ENCODE results near the gene IGLON5. TPM values are rescaled to one million over a fixed set of nuclear protein-coding genes. Genes with fewer than 3 reads are reported as not detected.

IGLON5 gene
- total RNA-seq, 1 donor, result not detected

DNA sequence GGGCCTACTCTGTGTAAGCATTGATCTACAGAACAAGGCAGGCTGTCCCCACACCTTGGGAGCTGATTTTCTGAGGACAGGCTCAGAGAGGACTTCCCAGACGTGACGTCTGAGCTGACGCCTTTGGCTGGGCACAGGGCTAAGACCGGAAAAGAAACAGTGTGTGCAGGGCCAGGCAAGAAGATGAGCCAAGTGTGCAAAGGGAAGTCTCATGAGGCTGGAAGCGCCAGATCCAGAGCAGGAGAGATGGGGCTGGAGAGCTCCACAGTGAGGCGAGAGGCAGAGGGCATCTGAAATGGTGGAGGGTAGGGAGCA, 12.7 kb downstream of the IGLON5 start:
- peak; percentile 83 for DNase-seq (ENCODE audit: insufficient read length, low spot score, missing footprints)
- H3K27me3 ChIP-seq (ENCODE audit: insufficient read depth, low read length), result peaks cover 4% of the 10 kb centered on the region
- no peak overlapping the region for H2AFZ ChIP-seq (ENCODE audit: low read length)
- TF ChIP-seq, protein P1, sequence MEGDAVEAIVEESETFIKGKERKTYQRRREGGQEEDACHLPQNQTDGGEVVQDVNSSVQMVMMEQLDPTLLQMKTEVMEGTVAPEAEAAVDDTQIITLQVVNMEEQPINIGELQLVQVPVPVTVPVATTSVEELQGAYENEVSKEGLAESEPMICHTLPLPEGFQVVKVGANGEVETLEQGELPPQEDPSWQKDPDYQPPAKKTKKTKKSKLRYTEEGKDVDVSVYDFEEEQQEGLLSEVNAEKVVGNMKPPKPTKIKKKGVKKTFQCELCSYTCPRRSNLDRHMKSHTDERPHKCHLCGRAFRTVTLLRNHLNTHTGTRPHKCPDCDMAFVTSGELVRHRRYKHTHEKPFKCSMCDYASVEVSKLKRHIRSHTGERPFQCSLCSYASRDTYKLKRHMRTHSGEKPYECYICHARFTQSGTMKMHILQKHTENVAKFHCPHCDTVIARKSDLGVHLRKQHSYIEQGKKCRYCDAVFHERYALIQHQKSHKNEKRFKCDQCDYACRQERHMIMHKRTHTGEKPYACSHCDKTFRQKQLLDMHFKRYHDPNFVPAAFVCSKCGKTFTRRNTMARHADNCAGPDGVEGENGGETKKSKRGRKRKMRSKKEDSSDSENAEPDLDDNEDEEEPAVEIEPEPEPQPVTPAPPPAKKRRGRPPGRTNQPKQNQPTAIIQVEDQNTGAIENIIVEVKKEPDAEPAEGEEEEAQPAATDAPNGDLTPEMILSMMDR (IDR thresholded peaks at IDR 0.05; ENCODE audit: extremely low read depth, low read depth, low read length), result no peak
- no peaks in the 10 kb centered on the region for H3K36me3 ChIP-seq (ENCODE audit: insufficient read depth, low read length)
- no peak overlapping the region for H3K4me2 ChIP-seq (ENCODE audit: insufficient read depth, low read length)
- H3K79me2 ChIP-seq (ENCODE audit: insufficient read depth, low read length), result no peaks in the 10 kb centered on the region
- H3K27ac ChIP-seq (ENCODE audit: low read depth, low read length), result no peak overlapping the region
- no peaks in the 10 kb centered on the region for H3K4me1 ChIP-seq (ENCODE audit: insufficient read depth, low read length)
- no peaks in the 10 kb centered on the region for H4K20me1 ChIP-seq (ENCODE audit: insufficient read depth, low read length)
- H3K4me3 ChIP-seq (ENCODE audit: insufficient read depth, low read length), result no peak overlapping the region
- no peaks in the 10 kb centered on the region for H3K9me3 ChIP-seq (ENCODE audit: low read depth, low read length)

GRCh38 chr19:51325161-51325976, 13.9 kb downstream of the IGLON5 start:
- no peak overlapping the region for H3K27ac ChIP-seq (ENCODE audit: low read depth, low read length)
- H3K9me3 ChIP-seq (ENCODE audit: low read depth, low read length), result no peaks in the 10 kb centered on the region
- no peaks in the 10 kb centered on the region for H3K36me3 ChIP-seq (ENCODE audit: insufficient read depth, low read length)
- H3K4me1 ChIP-seq (ENCODE audit: insufficient read depth, low read length), result no peaks in the 10 kb centered on the region
- H3K79me2 ChIP-seq (ENCODE audit: insufficient read depth, low read length), result no peaks in the 10 kb centered on the region
- no peak overlapping the region for H3K4me2 ChIP-seq (ENCODE audit: insufficient read depth, low read length)
- no peak overlapping the region for H2AFZ ChIP-seq (ENCODE audit: low read length)
- DNase-seq (ENCODE audit: insufficient read length, low spot score, missing footprints), result peak; percentile 81
- peaks cover 4% of the 10 kb centered on the region for H3K27me3 ChIP-seq (ENCODE audit: insufficient read depth, low read length)
- H3K4me3 ChIP-seq (ENCODE audit: insufficient read depth, low read length), result no peak overlapping the region
- H4K20me1 ChIP-seq (ENCODE audit: insufficient read depth, low read length), result no peaks in the 10 kb centered on the region
- TF ChIP-seq, protein P1 (IDR thresholded peaks at IDR 0.05; ENCODE audit: extremely low read depth, low read depth, low read length), result no peak

DNA sequence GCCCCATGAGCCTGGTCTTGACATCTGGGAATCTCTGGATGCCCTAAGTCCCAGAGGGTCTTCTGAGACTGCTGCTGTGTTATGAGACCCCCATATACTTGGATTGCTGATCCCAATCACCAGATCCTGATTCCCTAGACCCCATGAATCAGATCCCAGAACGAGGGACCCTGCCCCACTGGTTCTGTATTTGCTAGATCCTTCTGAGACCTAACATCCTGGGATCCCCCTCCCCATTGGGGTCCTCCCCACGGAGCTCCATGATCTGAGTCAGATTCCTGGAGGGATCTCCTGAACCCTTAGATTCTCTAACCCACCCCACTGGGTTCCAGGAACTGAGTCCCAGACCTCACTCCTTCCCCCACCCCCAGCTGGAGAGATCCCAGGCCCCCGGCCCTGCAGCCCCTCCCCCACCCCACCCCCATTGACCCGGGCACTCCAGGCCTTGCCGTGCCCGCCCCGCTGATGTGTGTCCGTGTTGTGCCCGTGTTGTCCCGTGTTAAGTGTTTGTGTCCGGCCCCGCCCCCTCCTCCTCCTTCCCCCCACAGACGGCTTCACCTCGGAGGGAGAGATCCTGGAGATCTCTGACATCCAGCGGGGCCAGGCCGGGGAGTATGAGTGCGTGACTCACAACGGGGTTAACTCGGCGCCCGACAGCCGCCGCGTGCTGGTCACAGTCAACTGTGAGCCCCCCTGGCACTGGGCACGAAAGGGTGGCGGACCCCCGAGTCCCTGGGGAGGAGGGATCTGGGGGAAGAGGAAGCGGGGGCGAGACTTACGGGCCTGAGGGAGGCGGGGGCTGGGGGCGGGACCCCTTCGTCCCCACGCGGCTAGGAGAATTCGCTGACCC, 15.0 kb downstream of the IGLON5 start:
- Histone ChIP-seq H3K36me3 (ENCODE audit: insufficient read depth, low read length) (no peaks in the 10 kb centered on the region), H3K4me1 (ENCODE audit: insufficient read depth, low read length) (no peaks in the 10 kb centered on the region), H2AFZ (ENCODE audit: low read length) (no peak overlapping the region), H3K79me2 (ENCODE audit: insufficient read depth, low read length) (no peaks in the 10 kb centered on the region), H3K4me2 (ENCODE audit: insufficient read depth, low read length) (no peak overlapping the region), H4K20me1 (ENCODE audit: insufficient read depth, low read length) (no peaks in the 10 kb centered on the region), H3K9me3 (ENCODE audit: low read depth, low read length) (no peaks in the 10 kb centered on the region), H3K27ac (ENCODE audit: low read depth, low read length) (no peak overlapping the region), H3K27me3 (ENCODE audit: insufficient read depth, low read length) (peaks cover 4% of the 10 kb centered on the region), H3K4me3 (ENCODE audit: insufficient read depth, low read length) (no peak overlapping the region)
- TF ChIP-seq, protein P1 (IDR thresholded peaks at IDR 0.05; ENCODE audit: extremely low read depth, low read depth, low read length), result no peak
- DNase-seq (ENCODE audit: insufficient read length, low spot score, missing footprints), result peak; percentile 78

Data from osteoblast (primary cell).